Measurements from ENCODE around the gene PELI3.

The PELI3 gene

GRCh38 chr11:66510271-66510989 lies 43.7 kb downstream of the PELI3 start, which contains the start of gene BBS1:
Gene BBS1 (plus strand): TSS chr11:66510635. CDS start chr11:66510660, 25 bp downstream.
- peak; percentile 94 for DNase-seq

GRCh38 chr11:66510990-66511339 lies 44.3 kb downstream of the PELI3 start:
- DNase-seq: no peak

GRCh38 chr11:66523611-66524010 lies 56.9 kb downstream of the PELI3 start:
- DNase-seq: no peak

- DNase-seq: no peak
Measured at GRCh38 chr11:66524304-66525040, 57.8 kb downstream of the PELI3 start.
